H54 (cell line): ENCODE data around the gene ATP13A5.
A peak's percentile ranks its signal among the peaks of the same experiment; 100 is the strongest.

Experiments
- DNase-seq: peaks from one replicate; pipeline ENCODE4 v3.0.0; 2011; ENCODE audit warnings: low spot score, mixed read lengths; ENCODE audit not compliant: insufficient read length
- FAIRE-seq: peaks from 3 replicates; lab custom pipeline; 2011; peaks lifted over from hg19 to GRCh38; lab: Jason Lieb, UNC
- POLR2A ChIP-seq: IDR thresholded peaks from 2 replicates; pipeline ENCODE4 v1.6.1; 2011; ENCODE audit warnings: low read depth, mild to moderate bottlenecking, low read length

Gene ATP13A5

DNA sequence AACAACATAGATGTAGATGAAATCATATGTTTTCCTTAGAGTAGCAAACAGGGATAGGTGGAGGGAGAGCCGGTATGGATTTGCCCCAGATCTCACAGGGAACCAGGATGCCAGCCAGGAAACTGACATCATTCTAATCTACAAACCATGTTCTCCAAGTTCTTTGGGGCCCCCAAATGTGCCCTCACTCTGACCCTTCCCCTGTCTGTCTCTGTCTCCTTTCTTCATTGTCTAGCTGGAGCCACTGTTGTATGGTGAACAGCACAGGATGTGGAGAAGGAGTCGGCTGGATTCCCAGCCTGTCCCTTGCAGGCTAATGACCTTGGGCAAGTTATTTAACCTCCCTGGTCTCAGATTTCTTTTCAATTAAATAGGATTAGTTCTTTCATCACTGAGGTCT lies 962 bp downstream of the ATP13A5 start:
- DNase-seq (no peak), FAIRE-seq (no peak)
- no peak for TF ChIP-seq POLR2A

- no peak for DNase-seq
- no peak for TF ChIP-seq POLR2A
- no peak for FAIRE-seq
Observed at GRCh38 chr3:193375614-193376013, 2.9 kb downstream of the ATP13A5 start.

- no peak for FAIRE-seq
- DNase-seq: no peak
- no peak for TF ChIP-seq POLR2A
Observed at GRCh38 chr3:193372783-193373182, 5.8 kb downstream of the ATP13A5 start.

DNA sequence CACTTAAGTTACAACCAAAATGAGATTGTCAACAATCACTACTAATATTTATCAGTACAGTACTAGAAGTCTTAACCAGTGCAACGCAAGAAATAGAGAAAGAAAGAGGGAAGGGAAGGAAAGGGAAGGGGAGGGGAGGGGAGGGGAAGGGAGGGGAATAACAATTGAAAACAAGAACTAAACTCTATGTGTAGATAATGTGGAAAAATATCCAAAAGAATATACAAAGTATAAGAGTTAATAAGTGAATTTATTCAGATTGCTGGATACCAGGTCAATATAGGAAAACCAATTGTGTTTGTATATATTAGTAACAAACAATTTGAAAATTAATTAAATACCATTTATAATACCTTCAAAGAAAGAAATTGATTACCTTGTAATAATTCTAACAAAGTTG lies 10.7 kb downstream of the ATP13A5 start:
- no peak for TF ChIP-seq POLR2A
- no peak for FAIRE-seq

DNA sequence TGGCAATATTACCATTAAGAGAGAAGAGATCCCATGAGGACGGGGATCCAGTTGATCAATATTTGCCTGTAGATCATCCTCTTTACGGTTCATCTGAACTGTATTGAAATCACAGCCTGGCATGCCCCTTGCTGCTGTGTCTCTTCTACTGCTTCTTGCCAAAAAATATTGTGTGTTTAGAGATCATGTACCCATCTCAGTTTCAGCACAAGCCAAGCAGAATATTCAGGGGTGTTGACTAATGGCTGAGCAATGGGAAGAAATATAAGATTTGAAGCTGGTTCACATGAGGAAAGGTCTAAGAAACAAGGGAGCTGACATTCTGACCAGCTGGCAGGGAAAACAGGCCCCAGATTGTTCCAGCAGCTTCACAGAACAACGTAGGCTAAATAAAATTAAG lies 21.3 kb downstream of the ATP13A5 start:
- FAIRE-seq (no peak), DNase-seq (no peak)
- no peak for TF ChIP-seq POLR2A

More for the DNA sequence above, 10.7 kb downstream of the ATP13A5 start:
- no peak for DNase-seq

GRCh38 chr3:193354423-193354822 lies 24.1 kb downstream of the ATP13A5 start:
- TF ChIP-seq POLR2A: no peak
- DNase-seq (no peak), FAIRE-seq (no peak)

DNA sequence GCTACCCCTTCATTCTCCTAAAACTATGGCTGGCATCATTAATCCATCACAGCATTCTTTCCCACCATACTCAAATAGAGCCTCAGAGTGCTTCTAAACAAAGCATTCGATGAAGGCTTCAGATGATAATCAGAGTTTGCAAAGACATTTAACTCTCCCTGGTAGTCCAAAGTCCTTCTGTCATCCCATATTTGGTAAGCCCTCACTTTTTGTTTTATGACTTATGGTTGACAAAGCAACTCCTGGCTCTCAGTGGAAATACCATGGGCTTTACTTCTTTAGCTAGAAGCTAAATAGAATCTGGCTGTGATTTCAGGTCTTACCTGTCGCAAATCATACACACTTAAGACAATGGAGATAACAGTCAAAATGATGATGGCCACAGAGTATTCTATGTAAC lies 27.8 kb downstream of the ATP13A5 start:
- no peak for TF ChIP-seq POLR2A
- no peak for FAIRE-seq
- no peak for DNase-seq

- no peak for TF ChIP-seq POLR2A
- DNase-seq (no peak), FAIRE-seq (peak; percentile 20)
Observed at GRCh38 chr3:193348686-193349085, 29.9 kb downstream of the ATP13A5 start.

DNA sequence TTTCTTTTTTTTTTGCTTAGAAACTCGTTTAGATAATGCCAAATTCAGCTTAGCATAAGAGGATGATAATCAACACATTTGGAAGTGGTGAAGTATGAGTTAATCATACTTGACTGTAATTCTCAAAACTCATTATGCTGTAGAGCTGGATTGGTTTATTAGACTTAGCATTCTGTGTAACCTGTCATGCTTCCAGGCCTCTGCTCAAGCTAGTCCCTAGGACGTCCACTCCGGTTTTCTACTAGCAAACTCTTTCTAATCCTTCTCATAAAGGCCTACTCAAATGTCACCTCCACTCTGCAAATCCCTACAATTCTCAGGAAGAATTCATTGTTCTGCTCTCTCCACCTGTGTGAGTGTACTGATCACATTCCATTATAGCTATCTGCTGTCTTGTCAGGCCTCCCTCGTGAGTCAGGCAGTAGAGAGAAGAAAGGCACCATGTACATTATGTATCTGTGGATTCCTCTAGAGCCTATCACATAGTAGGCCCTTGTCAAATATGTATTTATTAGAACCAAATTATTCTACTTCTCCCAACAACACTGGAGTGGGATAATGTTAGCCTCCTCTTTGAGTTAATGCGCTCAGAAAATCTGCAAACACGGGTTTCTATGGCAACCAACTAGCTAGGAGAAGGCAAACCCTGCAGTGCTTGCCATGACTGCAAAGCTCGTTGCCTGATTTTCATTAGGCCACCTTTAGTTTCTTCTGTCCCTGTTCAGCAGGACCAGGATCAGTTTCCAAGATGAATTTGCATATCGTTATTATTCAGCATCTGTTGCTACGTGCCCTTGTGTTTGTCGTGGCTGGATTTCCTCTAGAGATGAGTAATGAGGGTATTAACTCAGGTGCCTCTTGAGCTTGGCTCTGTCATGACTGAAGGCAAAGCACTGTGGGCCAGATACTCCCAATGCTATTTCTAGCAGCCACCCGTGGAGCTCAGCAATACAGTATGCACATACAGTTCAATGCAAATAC lies 30.7 kb downstream of the ATP13A5 start:
- FAIRE-seq (no peak), DNase-seq (no peak)
- no peak for TF ChIP-seq POLR2A

DNA sequence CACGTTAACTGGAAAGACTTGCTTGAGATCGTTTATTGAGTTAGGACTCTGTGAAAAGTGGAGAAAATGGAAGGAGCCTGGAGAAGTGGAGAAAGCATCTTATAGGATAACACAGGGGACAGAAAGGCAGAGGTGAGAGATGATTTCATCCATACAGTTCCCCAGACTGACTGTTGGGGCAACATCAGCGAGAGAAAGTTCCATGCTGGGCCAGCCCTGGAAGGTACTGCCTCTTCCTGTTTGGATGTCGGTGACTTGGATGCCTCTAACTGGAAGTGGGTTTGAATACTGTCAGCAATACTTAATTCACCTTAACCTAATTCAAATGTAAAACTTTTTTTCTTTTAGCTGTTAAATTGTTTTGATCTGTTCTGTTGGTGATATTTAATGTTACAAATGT lies 32.3 kb downstream of the ATP13A5 start:
- no peak for DNase-seq
- no peak for TF ChIP-seq POLR2A
- FAIRE-seq: no peak

GRCh38 chr3:193345431-193345830 lies 33.1 kb downstream of the ATP13A5 start:
- DNase-seq (no peak), FAIRE-seq (no peak)
- TF ChIP-seq POLR2A: no peak

- DNase-seq (no peak), FAIRE-seq (no peak)
- TF ChIP-seq POLR2A: no peak
Observed at GRCh38 chr3:193344486-193344885, 34.1 kb downstream of the ATP13A5 start.

GRCh38 chr3:193343726-193344222 lies 34.8 kb downstream of the ATP13A5 start:
- no peak for FAIRE-seq
- TF ChIP-seq POLR2A: no peak
- no peak for DNase-seq

DNA sequence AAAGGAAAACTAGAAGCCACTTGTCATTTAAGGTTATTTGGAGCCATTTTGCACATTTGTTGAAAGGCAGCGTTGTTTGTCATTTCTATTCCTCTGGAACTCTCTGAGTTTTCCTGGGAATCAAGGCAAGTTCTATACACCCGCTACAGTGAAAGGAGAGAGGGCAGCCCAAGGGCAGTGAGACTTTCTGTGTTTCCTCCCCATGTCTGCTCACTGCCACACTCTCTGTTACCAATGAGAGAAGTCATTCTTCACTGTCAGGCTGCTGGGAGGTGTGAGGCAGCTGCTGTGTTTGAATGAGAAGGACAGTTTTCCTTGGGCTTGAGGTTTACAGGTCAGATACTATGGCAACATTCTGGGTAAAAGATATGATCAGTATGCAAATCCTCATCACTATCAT lies 36.0 kb downstream of the ATP13A5 start:
- no peak for DNase-seq
- TF ChIP-seq POLR2A: no peak
- peak; percentile 36 for FAIRE-seq

DNA sequence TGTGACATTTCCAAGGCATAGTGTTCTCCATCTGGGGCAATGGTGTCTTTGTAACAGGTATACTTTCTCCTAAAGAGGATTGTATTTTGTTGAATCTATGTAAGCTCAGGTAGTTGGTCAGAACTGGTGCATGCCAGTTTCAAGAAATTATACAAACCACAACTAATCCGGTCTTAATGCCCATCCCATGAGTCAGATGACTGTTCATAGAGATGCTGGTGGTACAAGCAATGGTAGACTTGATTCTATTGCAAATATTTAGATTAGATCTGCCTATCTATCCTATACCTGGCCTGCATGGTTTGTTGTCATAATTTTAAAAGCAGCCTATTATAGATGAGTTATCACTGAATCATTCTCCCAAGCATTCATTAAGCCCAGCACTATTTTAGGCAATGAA lies 43.5 kb downstream of the ATP13A5 start:
- no peak for TF ChIP-seq POLR2A
- DNase-seq (no peak), FAIRE-seq (peak; percentile 67)
